IPS-18c (cell line): ENCODE measurements around the gene GRK6.

ENCODE experiments used
- H3K4me3 ChIP-seq: 2 replicates; pipeline ENCODE4 v1.7.0; 2013; ENCODE audit warnings: low read depth, mild to moderate bottlenecking, low read length, moderate library complexity; ENCODE audit not compliant: insufficient read depth
- H3K9me3 ChIP-seq: one replicate; pipeline ENCODE4 v1.6.1; 2013; ENCODE audit warnings: mild to moderate bottlenecking, low read length, moderate library complexity; ENCODE audit not compliant: control insufficient read depth, insufficient read depth

GRK6 gene

GRCh38 chr5:177426566-177427210 lies at the start of gene GRK6:
Gene GRK6, plus strand, starts transcription at chr5:177426676. Its CDS starts 170 bp downstream, at chr5:177426846.
- H3K9me3 ChIP-seq = no peaks in the 10 kb centered on the region
- peak within 1 kb of the TSS; percentile 78 for H3K4me3 ChIP-seq

- Histone ChIP-seq H3K4me3 (no peak overlapping the region; the same call in 1 of the 2 replicates), H3K9me3 (no peaks in the 10 kb centered on the region)
Observed at GRCh38 chr5:177377851-177378776, 48.4 kb upstream of the GRK6 start.

DNA sequence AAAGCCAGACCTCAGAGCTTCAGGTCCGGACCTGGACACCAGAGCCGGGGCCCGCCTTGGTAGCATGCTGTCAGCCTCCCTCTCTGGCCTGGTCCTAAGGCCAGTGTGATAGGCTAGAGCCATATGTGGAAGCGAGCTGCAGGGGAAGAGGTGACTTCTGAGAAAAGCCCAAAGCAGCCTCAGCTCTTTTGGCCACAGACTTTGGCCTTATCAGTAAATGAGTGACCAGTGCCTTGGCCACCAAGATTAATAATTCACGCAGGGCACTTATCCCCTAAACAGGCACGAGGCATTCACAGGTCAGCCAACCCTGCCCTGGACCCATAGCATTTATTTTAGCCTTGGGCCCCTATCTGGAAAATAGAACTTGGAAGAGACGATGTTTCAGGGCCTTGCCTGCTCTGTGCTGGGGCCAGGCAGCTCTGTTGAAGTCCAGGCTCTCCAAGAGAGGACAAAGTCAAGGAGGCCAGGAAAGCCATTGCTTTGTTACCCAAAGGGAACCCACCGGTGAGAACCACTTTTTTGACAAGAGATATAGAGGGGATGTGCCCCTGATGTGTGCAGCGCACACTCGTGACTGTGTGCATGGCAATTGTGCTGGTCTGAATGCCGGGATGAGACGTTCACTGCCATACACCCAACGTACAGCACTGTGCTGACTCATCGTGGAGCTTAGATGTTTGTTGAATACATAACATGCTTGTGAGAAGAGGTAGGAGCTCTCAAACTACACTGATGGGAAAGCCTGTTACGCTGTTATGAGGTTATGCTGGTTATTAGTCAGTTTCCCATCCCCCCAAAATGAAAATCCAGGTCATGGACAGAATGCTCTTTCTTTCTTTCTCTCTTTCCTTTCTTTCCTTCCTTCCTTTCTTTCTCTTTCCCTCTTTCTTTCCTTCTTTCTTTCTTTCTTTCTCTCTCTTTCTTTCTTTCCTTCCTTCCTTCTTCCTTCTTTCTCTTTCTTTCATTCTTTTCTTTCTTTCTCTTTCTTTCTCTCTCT lies 47.3 kb upstream of the GRK6 start:
- Histone ChIP-seq H3K4me3 (no peak overlapping the region), H3K9me3 (no peaks in the 10 kb centered on the region)

GRCh38 chr5:177380805-177381126 lies 45.7 kb upstream of the GRK6 start:
- Histone ChIP-seq H3K9me3 (no peaks in the 10 kb centered on the region), H3K4me3 (no peak overlapping the region)

GRCh38 chr5:177382423-177383029 lies 44.0 kb upstream of the GRK6 start:
- no peak overlapping the region for H3K4me3 ChIP-seq
- no peaks in the 10 kb centered on the region for H3K9me3 ChIP-seq

GRCh38 chr5:177383181-177383580 lies 43.3 kb upstream of the GRK6 start:
- Histone ChIP-seq H3K9me3 (no peaks in the 10 kb centered on the region), H3K4me3 (no peak overlapping the region)

DNA sequence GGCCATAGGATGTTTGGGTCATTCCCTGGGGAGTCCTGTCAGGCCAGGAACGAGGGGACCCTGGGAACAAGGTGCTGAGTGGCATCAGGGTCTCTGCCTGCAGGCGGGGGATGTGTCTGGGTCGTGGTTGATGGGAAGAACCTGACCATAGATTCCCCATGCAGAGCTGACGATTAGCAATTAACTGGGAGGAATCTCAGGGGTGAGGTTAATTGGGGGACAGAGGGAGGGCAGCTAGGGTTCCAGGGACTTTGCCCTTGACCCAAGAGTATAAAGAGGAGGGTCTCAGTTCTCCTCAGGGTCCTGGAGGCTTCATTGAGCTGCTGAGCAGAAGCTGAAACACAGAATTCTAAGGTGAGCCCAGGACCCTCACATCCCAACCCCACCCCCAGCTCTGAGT lies 42.3 kb upstream of the GRK6 start, which contains the start of gene SLC34A1:
Gene SLC34A1, plus strand, starts transcription at position 301 of the 400 bp plus-strand sequence. CDS start 1,308 bp downstream, outside the sequence.
- no peaks in the 10 kb centered on the region for H3K9me3 ChIP-seq
- H3K4me3 ChIP-seq = no peak within 1 kb of the TSS

GRCh38 chr5:177385720-177386119 lies 40.8 kb upstream of the GRK6 start:
- no peak overlapping the region for H3K4me3 ChIP-seq
- no peaks in the 10 kb centered on the region for H3K9me3 ChIP-seq

DNA sequence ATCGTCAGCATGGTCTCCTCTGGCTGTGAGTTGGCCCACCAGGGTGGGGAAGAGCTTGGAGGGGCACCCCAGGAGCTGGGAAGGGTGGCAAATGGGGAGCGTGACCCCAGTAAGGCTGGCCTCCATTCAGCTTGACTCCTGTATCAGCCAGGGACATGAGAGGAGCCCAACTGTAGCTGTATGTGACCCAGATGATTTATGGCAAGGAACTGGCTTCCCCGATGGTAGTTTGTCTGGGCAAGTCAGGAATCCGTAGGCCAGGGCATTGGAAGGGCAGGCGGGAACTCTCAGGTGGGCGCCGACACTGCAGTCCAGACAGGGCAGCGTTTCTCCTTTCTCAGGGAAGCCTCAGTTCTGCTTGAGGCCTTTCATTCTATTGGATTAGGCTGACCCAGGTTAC lies 39.9 kb upstream of the GRK6 start:
- H3K4me3 ChIP-seq = no peak overlapping the region
- no peaks in the 10 kb centered on the region for H3K9me3 ChIP-seq

DNA sequence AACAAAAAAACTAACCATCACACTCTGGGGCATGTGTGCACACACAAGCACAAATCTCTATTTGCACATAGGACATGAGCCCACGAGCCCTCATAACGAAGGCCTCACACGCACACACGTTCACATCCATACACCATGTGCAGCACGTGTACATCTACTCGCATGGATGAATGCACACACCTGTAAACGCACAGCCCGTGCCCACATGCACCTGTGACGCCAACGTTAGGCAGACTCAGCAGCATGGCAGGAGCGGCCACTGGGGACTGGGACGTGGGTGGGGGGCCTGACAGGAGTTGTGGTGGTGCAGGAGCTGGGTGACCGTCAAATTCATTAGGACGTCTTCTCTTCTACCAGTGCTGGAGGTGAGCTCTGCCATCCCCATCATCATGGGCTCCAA lies 39.1 kb upstream of the GRK6 start:
- Histone ChIP-seq H3K4me3 (no peak overlapping the region), H3K9me3 (no peaks in the 10 kb centered on the region)

DNA sequence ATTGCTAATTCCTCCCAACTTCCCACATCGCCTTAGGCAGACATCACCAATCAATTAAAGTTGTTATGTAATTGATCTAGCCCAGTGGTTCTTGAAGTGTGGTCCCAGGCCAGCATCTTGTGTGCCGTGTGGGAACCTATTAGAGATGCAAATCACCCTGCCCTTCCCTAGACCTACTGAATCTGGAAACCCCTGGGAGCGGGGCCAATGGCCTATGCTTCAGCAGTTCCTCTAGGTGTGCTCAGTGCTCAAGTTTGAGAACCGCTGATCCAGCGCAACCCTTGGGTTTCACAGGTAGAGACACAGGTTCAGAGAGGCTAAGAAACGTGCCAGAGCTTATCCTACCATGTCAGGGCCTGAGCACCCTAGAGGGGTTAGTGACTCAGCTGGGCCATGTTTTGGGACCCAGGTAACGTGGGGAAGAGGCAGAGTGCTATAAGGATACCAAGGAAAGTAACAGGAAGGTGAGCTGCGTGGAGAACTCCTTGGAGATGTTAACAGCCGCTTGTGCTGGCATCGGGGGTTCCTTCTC lies 37.9 kb upstream of the GRK6 start:
- Histone ChIP-seq H3K9me3 (no peaks in the 10 kb centered on the region), H3K4me3 (no peak overlapping the region)

GRCh38 chr5:177389241-177390169 lies 37.0 kb upstream of the GRK6 start:
- H3K4me3 ChIP-seq = no peak overlapping the region
- no peaks in the 10 kb centered on the region for H3K9me3 ChIP-seq

DNA sequence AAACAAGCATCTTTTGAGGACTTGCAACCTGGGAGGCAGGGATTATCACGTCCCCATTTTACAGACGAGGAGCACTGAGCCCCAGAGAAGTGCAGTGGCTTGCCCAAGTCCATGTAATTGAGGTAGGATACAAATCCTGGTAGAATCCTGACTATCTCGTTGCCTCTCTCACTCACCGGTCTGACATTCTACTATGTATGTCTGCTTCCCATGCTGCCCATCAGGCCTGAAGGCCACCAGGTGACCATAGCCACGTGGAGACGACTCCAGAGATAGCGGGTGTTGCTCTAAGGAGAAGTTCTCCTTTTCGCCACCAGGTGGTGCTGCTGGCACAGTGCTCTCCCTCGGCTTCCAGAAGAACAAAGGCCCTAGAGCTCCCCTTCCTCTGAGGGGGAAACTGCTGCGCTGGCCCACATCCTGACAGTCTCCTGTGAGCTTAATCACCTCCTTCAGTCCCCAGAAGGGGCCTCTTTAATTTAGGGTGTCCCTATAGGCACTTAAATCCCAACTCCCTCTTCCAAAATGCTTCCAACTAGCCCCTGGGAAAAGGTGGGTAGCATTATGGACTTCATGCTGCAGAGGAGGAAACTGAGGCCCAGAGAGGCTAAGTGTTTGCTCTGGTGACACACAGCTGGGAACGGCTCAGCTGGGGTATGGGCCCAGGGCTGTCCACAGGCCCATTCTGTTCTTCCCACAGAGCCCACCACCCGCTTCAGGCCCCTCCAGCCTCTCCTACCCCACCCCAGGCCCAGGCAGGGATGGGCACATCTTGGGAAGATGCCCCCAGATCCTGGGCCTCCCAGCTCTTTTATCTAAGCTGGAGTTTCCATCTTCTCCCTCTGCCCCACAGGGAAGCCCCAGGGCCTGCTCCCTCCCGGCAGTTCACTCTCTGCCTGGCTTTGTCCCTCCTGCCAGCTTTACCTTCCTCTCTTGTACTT lies 35.8 kb upstream of the GRK6 start:
- Histone ChIP-seq H3K4me3 (no peak overlapping the region), H3K9me3 (no peaks in the 10 kb centered on the region)

- no peaks in the 10 kb centered on the region for H3K9me3 ChIP-seq
- H3K4me3 ChIP-seq = no peak overlapping the region
Observed at GRCh38 chr5:177392765-177393164, 33.7 kb upstream of the GRK6 start.

- Histone ChIP-seq H3K9me3 (no peaks in the 10 kb centered on the region), H3K4me3 (no peak overlapping the region)
Observed at GRCh38 chr5:177393206-177393765, 33.2 kb upstream of the GRK6 start.
